C4-2B (cell line): ENCODE results near the gene GIT2.

Experiments used
- H3K27ac ChIP-seq: fragments of 450-650 bp; 2 replicates; pipeline ENCODE4 v1.5.1; 2017
- CTCF ChIP-seq: fragments of 450-650 bp; conservative IDR thresholded peaks from 2 replicates; pipeline ENCODE4 v1.5.1; 2017; ENCODE audit warnings: mild to moderate bottlenecking
- ZFX ChIP-seq: fragments of 450-650 bp; IDR thresholded peaks from 2 replicates; pipeline ENCODE4 v1.6.1; 2017

The GIT2 gene

GRCh38 chr12:109951136-109951535 is 45.0 kb downstream of the GIT2 start:
- no peak for TF ChIP-seq CTCF
- no peak for TF ChIP-seq ZFX

GRCh38 chr12:109950625-109951024 is 45.5 kb downstream of the GIT2 start:
- no peak overlapping the region for H3K27ac ChIP-seq
- TF ChIP-seq CTCF (no peak), ZFX (no peak)

More at GRCh38 chr12:109951136-109951535, 45.0 kb downstream of the GIT2 start:
- no peak overlapping the region for H3K27ac ChIP-seq

- no peak overlapping the region for H3K27ac ChIP-seq
- TF ChIP-seq CTCF = no peak
- TF ChIP-seq ZFX = no peak
These were observed 47.1 kb downstream of the GIT2 start for GRCh38 chr12:109949089-109949488.

GRCh38 chr12:109948368-109948767 is 47.8 kb downstream of the GIT2 start:
- TF ChIP-seq CTCF (no peak), ZFX (no peak)
- H3K27ac ChIP-seq = no peak overlapping the region

GRCh38 chr12:109947521-109947920 is 48.6 kb downstream of the GIT2 start:
- H3K27ac ChIP-seq = no peak overlapping the region
- TF ChIP-seq ZFX = no peak
- no peak for TF ChIP-seq CTCF

GRCh38 chr12:109946913-109947312 is 49.3 kb downstream of the GIT2 start:
- TF ChIP-seq ZFX (no peak), CTCF (no peak)
- no peak overlapping the region for H3K27ac ChIP-seq

- TF ChIP-seq CTCF (no peak), ZFX (no peak)
- no peak overlapping the region for H3K27ac ChIP-seq
These were observed 49.7 kb downstream of the GIT2 start for GRCh38 chr12:109946505-109946904.
